GM19025 (cell line): Measurements from ENCODE around the gene XRCC1.

Experiments
- ATAC-seq: cut with Tn5 transposase; IDR thresholded peaks from one replicate; pipeline ENCODE4 v1.9.1; 2021; ENCODE audit warnings: mild to moderate bottlenecking, low read depth, moderate library complexity; ENCODE audit not compliant: unreplicated experiment

The XRCC1 gene

GRCh38 chr19:43578787-43579186 lies 3.5 kb upstream of the XRCC1 start:
- ATAC-seq: no peak

GRCh38 chr19:43575955-43576878 lies 890 bp upstream of the XRCC1 start:
- ATAC-seq: no peak

GRCh38 chr19:43574424-43575155 lies 737 bp downstream of the XRCC1 start:
- ATAC-seq: no peak

- ATAC-seq: no peak
Observed at GRCh38 chr19:43572171-43572588, 3.1 kb downstream of the XRCC1 start.

DNA sequence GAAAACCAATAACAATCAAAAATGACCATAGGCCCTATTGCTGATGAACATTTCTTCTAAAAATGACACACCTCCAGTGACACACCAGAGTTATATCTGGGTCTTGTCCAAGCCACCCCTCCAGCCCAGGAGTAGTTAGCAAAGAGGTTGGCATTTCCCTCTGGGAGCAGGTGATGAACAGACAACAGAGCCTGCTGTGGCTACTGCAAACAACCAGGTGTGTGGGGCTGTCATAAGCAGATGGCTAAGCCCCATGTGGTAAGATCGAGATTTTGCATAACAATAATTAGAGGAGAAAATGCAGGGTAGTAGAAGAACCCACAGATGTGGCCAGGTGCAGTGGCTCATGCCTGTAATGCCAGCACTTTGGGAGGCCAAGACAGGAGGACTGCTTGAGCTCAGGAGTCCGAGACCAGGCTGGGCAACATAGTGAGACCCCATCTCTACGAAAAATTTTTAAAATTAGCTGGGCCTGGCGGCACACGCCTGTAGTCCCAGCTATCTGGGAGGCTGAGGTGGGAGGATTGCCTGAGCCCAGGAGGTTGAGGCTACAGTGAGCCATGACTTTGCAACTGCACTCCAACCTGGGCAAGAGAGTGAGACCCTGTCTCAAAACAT lies 5.0 kb downstream of the XRCC1 start:
- no peak for ATAC-seq

GRCh38 chr19:43569657-43570056 lies 5.7 kb downstream of the XRCC1 start:
- ATAC-seq: no peak

DNA sequence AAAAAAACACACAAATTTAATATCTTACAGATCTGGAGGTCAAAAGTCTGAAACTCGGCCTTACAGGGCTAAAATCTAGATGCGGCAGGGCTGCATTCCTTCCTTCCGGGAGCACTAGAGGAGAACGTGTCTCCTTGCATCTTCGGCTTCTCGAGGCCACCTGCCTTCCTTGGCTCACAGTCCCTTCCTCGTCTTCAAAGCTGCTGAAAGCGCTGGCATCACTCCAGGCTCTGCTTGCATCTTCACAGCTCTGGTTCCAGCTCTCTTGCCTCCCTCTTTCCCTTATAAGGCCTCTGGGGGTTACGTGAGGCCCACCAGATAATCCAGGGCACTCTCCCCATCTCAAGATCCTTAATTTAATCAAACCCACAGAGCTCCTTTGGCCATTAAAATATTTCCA lies 10.5 kb downstream of the XRCC1 start:
- ATAC-seq: no peak

DNA sequence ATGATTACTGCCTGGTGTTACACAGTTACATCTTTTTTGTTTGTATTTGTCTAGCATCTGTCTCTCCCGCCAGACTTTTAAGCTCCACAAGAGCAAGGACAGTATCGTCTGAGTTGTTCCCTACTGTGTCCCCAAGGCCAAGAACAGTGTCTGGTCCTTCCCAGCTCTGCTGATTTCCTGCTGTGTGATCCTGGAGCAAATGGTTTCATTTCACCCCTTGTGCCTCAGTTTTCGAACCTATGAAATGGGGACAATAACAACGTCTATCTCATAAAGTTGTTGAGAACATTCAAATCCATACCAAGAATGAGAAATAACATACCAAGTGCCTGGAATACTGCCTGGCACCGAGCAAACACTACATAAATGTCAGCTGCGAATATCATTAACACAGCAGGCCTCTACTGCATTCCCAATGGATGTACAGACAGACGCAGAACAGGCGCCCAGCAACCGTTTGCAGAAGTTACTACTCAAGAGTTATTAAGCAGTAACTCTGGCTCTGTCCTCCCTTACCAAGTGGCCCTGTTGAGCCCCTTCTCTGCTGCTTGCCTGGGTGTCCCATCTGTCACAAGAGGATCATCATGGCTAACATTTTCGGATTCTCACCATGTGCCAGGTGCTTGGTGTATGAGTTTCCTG lies 11.4 kb downstream of the XRCC1 start:
- ATAC-seq: no peak

DNA sequence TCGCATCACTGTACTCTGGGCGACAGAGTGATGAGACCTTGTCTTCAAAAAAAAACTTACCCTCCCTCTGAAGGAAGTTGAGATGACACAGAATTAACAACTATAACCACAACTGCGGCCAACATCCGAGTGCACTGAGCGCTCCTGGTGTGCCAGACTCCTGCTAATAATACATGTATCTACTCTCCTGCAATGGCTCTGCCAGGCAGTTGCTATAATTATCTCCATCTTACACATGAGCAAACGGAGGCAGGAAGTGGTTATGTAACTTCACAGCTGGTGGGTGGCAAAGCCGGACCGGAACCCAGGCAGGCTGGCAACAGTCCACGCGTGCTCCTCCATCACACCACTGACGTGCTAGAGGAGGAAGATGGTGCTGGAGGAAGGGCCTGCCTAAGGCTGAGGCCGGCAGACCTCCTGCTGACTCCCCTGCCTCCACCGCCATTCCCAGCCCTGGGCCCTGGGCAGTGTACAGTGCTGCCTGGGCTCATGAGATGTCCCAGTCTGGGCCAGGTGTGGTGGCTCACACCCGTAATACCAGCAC lies 12.6 kb downstream of the XRCC1 start:
- ATAC-seq: peak; percentile 69

DNA sequence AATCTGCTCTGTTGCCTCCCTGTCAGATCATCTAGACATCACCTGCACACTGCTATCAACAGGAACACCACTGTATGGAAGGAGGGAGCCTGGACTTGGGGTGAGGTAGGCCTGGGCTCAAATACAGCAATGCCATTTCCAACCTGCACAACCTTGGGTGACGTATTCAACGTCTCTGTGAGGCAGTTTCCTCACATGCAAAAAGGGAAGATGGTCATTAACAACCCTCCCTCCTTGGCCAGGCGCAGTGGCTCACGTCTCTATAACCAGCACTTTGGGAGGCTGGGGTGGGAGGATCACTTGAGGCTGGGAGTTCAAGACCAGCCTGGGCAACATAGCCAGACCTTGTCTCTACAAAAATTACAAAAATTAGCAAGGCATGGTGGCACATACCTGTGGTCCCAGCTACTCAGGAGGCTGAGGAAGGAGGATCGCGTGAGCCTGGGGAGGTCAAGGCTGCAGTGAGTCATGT lies 13.1 kb downstream of the XRCC1 start:
- ATAC-seq: no peak

- no peak for ATAC-seq
Observed at GRCh38 chr19:43561139-43561970, 14.0 kb downstream of the XRCC1 start.

- no peak for ATAC-seq
Observed at GRCh38 chr19:43560687-43561086, 14.6 kb downstream of the XRCC1 start.

DNA sequence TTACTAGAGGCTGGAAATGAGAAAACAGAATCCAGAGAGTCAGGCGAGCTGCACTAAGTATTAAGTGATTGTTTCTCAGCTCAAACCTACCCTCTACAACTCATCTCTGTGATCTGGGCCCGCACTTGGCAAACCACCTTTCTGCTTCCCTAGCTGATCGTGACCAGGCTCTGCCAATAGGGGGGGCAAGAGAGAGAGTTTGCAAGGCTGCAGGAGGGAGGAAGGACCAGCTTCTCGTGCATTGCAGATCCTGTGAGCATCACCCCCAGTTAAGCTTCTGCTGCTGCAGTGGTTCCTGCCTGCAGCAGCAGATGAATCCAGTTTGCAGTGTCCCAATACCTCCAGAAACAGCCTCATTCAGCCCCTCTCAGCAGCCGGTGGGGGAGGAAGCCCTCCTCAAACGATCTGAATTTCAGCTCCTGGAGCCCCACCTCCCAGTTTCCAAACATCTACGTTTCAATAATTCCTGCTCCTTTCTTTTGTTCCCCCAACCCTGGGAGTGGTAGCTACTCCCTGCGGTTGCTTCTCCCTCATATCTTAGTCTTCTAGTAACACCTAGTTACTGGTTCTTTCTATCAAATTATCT lies 20.0 kb downstream of the XRCC1 start:
- ATAC-seq: no peak

DNA sequence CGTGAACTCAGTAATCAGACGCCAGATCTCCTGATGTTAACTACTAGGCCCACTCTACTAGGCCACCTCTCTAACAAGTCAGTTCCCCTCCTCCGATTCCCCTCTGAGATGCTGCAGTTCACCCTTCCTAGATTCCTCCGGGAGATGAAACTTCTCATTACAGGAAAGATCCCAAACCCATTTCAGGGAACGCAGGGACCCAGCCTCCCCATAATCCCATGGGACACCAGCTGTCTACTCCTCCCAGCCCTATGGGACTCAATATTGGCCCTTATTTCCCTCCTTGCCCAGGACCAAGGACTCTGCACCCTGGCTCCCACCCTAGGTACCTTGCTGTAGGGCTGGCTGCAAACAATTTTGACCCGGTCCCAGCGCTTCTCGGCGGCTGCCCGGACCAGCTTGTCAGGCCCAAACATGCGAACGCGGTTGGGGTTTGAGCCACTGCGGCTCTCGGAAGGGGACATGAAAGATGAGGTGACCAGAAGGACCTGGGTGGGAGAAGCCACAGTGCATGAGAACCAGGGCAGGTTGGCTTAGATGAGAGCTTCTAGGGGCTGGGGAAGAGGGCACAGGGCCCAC lies 20.9 kb downstream of the XRCC1 start:
- no peak for ATAC-seq

DNA sequence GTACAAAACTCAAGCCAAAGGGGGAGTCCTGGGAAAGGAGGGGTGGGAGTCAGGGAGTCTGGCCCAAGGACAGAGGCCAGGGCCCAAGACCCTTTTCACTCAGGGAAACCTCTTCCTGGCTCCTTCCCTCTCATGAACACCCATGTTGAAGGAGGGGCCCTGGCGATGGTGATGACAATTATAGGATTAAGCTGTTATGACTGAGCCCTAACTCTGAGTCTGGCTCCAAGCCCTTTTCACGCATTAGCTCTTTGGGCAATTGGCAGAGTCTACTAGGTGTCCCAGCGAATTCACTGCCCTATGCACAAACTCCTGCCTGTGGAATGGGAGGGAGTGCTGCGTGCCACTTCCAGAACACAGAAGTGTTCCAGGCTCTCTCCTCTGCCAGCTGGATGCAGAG lies 21.7 kb downstream of the XRCC1 start:
- no peak for ATAC-seq

DNA sequence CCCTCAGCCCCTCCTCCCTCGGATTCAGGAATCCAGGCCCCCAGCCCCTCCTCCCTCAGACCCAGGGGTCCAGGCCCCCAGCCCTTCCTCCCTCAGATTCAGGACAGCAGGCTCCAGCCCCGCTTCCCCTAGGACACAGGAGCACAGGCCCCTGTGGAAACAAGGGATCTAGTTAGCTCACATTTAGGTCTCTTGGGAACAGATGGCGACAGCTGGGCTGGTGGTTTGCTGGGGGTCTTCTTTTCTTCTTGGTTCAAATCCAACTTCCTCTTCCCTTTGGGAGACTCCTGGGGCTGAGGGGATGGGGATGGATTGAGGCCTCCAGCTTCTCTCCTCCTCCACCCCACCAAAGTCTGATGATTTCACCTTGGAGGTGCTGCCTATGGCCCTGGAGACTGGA lies 22.7 kb downstream of the XRCC1 start:
- ATAC-seq: no peak

DNA sequence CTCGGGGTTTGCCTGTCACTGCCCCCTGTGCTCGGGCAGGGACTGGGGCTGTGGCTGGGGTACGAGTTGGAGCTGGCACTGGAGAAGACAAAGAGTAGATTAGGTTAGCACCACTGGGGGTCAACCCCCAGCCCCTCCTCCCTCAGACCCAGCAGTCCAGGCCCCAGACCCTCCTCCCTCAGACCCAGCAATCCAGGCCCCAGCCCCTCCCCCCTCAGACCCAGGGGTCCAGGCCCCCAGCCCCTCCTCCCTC lies 23.2 kb downstream of the XRCC1 start:
- ATAC-seq: no peak

DNA sequence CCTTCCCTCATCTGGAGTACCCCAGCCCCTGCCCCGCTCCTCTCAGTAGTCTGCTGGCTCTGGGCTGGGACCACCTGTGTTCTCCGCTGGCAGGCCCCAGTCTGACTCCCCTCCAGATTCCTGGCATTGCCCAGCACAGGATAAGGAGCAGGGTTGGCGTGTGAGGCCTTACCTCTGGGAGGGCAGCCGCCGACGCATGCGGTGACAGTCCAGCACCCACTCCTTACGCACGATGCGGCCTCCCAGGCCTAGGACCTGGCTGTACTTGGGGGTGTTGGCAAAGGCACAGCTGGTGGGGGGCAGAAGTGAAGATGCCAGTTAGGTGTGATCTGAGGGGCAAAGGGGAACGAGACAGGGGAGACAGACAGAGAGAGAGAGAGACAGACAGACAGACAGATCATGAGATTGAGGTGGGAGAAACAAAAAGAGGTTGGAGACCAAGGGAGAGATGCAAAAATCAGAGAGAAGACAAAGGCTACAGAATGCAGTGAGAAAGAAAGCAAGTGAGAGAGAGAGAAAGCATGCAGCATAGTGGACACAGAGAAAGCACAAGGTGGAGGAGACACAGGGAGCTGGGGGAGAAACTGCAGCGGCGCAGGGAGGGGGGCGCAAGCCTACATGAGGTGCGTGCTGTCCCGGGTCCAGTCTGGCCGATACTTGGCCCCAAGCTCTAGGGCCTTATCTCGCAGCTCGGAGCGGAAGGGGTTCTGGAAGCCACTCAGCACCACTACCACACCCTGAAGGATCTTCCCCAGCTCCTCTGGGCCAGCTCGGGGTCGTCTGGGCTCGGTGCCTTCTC lies 23.7 kb downstream of the XRCC1 start:
- ATAC-seq: no peak
